Lung (tissue), 12 donors: Measurements from ENCODE around the gene CCDC175. TPM values are rescaled to one million over a fixed set of nuclear protein-coding genes. Genes with fewer than 3 reads are reported as not detected.
A peak's percentile ranks its signal among the peaks of the same experiment; 100 is the strongest.

ENCODE experiments used
- ATAC-seq: fragments of 200-7000 bp; cut with Tn5 transposase; one replicate; pipeline ENCODE4 v1.9.1; 2020; ENCODE audit warnings: moderate number of reproducible peaks; ENCODE audit not compliant: insufficient read depth, low FRiP score
- DNase-seq, 3 donors: peaks; one replicate each; pipeline ENCODE4 v3.0.0-alpha.2; 2013 to 2017
- H3K27ac ChIP-seq, 2 donors: one replicate each; pipeline ENCODE4 v1.5.1; 2013; ENCODE audit warnings: mild to moderate bottlenecking in 2 of 2, moderate library complexity in 2 of 2, control low read depth in 1 of 2, inconsistent platforms in 1 of 2, low read depth in 1 of 2, low read length in 1 of 2
- H3K27me3 ChIP-seq, 3 donors: one replicate each; pipeline ENCODE4 v1.5.1; 2013; ENCODE audit warnings: low read length in 2 of 3; ENCODE audit not compliant: control insufficient read depth in 3 of 3, insufficient read depth in 3 of 3
- H3K36me3 ChIP-seq, 4 donors: one replicate each; pipeline ENCODE4 v1.5.1; 2013; ENCODE audit warnings: low read length in 4 of 4, mild to moderate bottlenecking in 1 of 4, moderate library complexity in 1 of 4; ENCODE audit not compliant: control insufficient read depth in 4 of 4, insufficient read depth in 4 of 4
- H3K4me1 ChIP-seq, 5 donors: one replicate each; pipeline ENCODE4 v1.5.1; 2013; ENCODE audit warnings: low read length in 5 of 5, mild to moderate bottlenecking in 2 of 5, moderate library complexity in 1 of 5; ENCODE audit not compliant: control insufficient read depth in 5 of 5, insufficient read depth in 5 of 5
- H3K4me3 ChIP-seq: one replicate; pipeline ENCODE4 v1.5.1; 2013; ENCODE audit warnings: mild to moderate bottlenecking, control low read depth, moderate library complexity
- H3K9ac ChIP-seq, 2 donors: one replicate each; pipeline ENCODE4 v1.5.1; 2013; ENCODE audit warnings: low read length in 2 of 2, control low read depth in 1 of 2; ENCODE audit not compliant: insufficient read depth in 1 of 2
- H3K9me3 ChIP-seq, 4 donors: one replicate each; pipeline ENCODE4 v1.5.1; 2013; ENCODE audit warnings: low read length in 3 of 4, mild to moderate bottlenecking in 1 of 4, moderate library complexity in 1 of 4; ENCODE audit not compliant: control insufficient read depth in 4 of 4, insufficient read depth in 3 of 4
- CTCF ChIP-seq: IDR thresholded peaks from 2 replicates; pipeline ENCODE4 v1.5.1; 2012; ENCODE audit warnings: mild to moderate bottlenecking; ENCODE audit errors: control extremely low read depth, extremely low read depth
- WGBS, 2 donors: extraction: QIAGEN DNeasy Blood & Tissue Kit; methylation state at CpG; one replicate each; pipeline ENCODE4 v1.1.7; 2013; 5-methylcytosine and 5-hydroxymethylcytosine counted together
- polyA plus RNA-seq, 2 donors: library from polyadenylated mRNA; stranded (reverse); fragments of 200-250 nt; gene quantifications; one replicate each; pipeline ENCODE4 v1.2.1, GENCODE V29; 2013
- total RNA-seq, 2 donors: library from RNA; depleted of rRNA in 1 of 2; stranded (reverse); fragments of >200 nt in 1 of 2; gene quantifications; one replicate each; pipeline ENCODE4 v1.2.1, GENCODE V29; 2014 to 2021
- donor health status: control.
- donor health status: control.
- donor health status: Bipolar disorder and iron deficiency.
- donor health status: healthy.
- donor health status: DM: yes; HTN: yes; CAD: no.

CCDC175 gene
- total and polyA plus RNA-seq, 4 donors, result 0.06 to 0.94 (median 0.20) TPM

- Histone ChIP-seq H3K4me3 (peak overlapping the region; percentile 93), H3K27ac (peak overlapping the region; percentile 95 to 99), H3K4me1 (peaks cover 7 to 39% (median 19%) of the 10 kb centered on the region in 5 donors), H3K27me3 (no peaks in the 10 kb centered on the region), H3K9ac (peak overlapping the region; percentile 84 to 98), H3K9me3 (no peaks in the 10 kb centered on the region), H3K36me3 (peaks cover 2 to 28% (median 15%) of the 10 kb centered on the region in 4 donors)
- ATAC-seq (peak; percentile 49), DNase-seq (no peak)
- whole genome bisulfite sequencing, 2 donors, result 0% methylated on average over 32 of the region's 32 CpGs
- no peak for TF ChIP-seq CTCF
These were observed 91.9 kb downstream of the CCDC175 start for GRCh38 chr14:59484639-59485175.

GRCh38 chr14:59483819-59484638, 92.6 kb downstream of the CCDC175 start, which contains the start of the genes JKAMP and L3HYPDH:
Gene JKAMP (plus strand): TSS chr14:59484517. CDS start chr14:59484590, 73 bp downstream.
Gene L3HYPDH (minus strand): TSS chr14:59484408. CDS start chr14:59484316, 92 bp downstream.
- TF ChIP-seq CTCF, result peak; percentile 18
- DNase-seq (peak; percentile 98 to 99 (median 99)), ATAC-seq (peak; percentile 96)
- peaks cover 0 to 21% (median 9%) of the 10 kb centered on the region in 4 donors for H3K36me3 ChIP-seq
- peak within 1 kb of the TSS; percentile 93 for H3K4me3 ChIP-seq
- H3K27me3 ChIP-seq, result no peaks in the 10 kb centered on the region
- peak within 1 kb of the TSS; percentile 84 to 98 for H3K9ac ChIP-seq
- H3K4me1 ChIP-seq, result peaks cover 7 to 39% (median 19%) of the 10 kb centered on the region in 5 donors
- 0 to 1% methylated on average over 87 to 92 of the region's 92 CpGs for WGBS, 2 donors
- H3K9me3 ChIP-seq, result no peaks in the 10 kb centered on the region
- H3K27ac ChIP-seq, result peak within 1 kb of the TSS; percentile 95 to 99

GRCh38 chr14:59483363-59483762, 93.2 kb downstream of the CCDC175 start:
- no peak for ATAC-seq
- H3K27ac ChIP-seq, result peak overlapping the region; percentile 95 to 99
- no peak for TF ChIP-seq CTCF
- H3K4me1 ChIP-seq, result peaks cover 7 to 39% (median 19%) of the 10 kb centered on the region in 5 donors
- peak overlapping the region; percentile 93 for H3K4me3 ChIP-seq
- WGBS, 2 donors, result 5% methylated on average over 16 of the region's 16 CpGs
- no peaks in the 10 kb centered on the region for H3K9me3 ChIP-seq
- H3K9ac ChIP-seq, result peak overlapping the region; percentile 37 to 83
- H3K27me3 ChIP-seq, result no peaks in the 10 kb centered on the region
- peak in 1 of 3 donors; percentile 38 for DNase-seq
- H3K36me3 ChIP-seq, result peaks cover 0 to 15% (median 11%) of the 10 kb centered on the region in 4 donors
